Subcutaneous adipose tissue (tissue), 4 donors: ENCODE data around the gene DUOX1. TPM values are rescaled to one million over a fixed set of nuclear protein-coding genes. Genes with fewer than 3 reads are reported as not detected.

ENCODE experiments used
- total RNA-seq, 4 donors: library from RNA; depleted of rRNA; stranded (reverse); fragments of >200 nt; gene quantifications; one replicate each; pipeline ENCODE4 v1.1.0, GENCODE V29; 2016
- TF ChIP-seq, protein P1 (sequence below): fragments of 450-650 bp; IDR thresholded peaks from one replicate; pipeline ENCODE4 v1.5.1; 2016; ENCODE audit warnings: low read depth, mild to moderate bottlenecking, control low read depth, antibody characterized with exemption, moderate library complexity

Gene DUOX1
- total RNA-seq, 4 donors from 2014 or later: 0.44 to 0.85 (median 0.57) TPM; not detected in 1

DNA sequence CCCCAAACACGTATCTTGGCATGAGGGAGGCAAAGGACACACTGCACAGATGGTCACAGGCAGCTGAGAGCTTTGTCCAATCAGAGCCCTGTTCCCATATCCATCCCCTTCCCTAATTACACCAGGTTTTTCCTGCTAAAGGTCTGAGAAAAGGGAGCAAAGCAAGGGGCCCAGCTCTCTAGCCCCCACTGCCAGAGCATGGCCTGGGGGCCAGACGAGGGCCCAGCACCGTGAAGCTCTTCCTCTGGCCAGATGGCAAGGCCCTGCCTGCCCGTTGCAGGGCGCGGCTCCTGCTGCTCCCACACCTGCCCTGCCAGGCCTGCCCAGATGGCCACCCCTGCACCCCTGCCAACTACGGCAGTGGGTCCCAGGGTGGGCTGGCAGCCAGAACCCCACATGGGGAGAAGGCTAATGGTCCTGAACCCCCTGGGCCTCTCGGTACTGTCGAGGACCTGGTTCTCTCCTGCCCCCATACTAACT, 54.8 kb downstream of the DUOX1 start:
- TF ChIP-seq, protein P1, sequence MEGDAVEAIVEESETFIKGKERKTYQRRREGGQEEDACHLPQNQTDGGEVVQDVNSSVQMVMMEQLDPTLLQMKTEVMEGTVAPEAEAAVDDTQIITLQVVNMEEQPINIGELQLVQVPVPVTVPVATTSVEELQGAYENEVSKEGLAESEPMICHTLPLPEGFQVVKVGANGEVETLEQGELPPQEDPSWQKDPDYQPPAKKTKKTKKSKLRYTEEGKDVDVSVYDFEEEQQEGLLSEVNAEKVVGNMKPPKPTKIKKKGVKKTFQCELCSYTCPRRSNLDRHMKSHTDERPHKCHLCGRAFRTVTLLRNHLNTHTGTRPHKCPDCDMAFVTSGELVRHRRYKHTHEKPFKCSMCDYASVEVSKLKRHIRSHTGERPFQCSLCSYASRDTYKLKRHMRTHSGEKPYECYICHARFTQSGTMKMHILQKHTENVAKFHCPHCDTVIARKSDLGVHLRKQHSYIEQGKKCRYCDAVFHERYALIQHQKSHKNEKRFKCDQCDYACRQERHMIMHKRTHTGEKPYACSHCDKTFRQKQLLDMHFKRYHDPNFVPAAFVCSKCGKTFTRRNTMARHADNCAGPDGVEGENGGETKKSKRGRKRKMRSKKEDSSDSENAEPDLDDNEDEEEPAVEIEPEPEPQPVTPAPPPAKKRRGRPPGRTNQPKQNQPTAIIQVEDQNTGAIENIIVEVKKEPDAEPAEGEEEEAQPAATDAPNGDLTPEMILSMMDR: no peak

- TF ChIP-seq, protein P1: no peak
These were observed 55.4 kb downstream of the DUOX1 start for GRCh38 chr15:45185069-45185779.

DNA sequence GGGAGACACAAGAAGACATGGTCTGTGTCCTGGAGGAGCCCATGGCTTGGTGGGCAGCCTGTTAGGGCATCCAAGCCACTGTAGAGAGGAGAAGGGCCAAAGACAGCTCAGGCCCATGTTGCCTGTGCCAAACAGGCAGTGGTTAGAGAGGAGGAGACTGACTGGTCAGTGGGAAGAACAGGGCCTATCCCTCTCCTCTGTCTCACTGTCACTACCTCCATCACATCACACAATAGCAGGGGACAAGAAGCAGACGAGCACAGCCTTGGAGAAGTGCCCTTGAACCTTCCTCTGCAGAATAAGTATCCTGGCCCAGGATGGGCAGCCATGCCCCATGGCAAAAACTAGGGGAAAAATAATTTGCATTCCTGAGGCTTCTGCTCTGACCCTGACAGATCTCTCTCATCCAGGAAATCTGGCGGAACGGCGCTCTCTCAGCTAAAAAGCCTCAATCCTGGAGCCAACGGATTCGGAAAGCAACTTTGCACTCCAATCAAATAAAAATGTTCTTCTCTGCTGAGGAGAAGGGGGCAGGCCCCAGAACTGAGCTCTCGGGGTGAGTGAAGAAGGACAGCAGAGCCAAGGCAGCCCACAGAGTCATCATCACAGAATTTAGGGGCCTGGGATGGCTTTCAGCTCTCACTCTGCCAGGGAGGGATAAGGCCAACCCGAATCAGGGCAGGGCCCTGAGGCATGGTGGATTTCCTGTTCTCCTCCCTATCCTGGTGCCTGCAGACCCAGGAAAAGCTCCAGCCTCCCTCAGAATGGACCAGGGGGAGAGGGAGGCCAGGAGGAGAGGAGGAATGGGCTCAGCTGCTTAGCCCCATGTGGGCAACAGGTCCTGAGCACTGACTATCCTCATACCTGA, 56.3 kb downstream of the DUOX1 start:
- TF ChIP-seq, protein P1: no peak

- TF ChIP-seq, protein P1: no peak
These were observed 57.2 kb downstream of the DUOX1 start for GRCh38 chr15:45186771-45187577.

GRCh38 chr15:45187578-45187893, 57.7 kb downstream of the DUOX1 start:
- TF ChIP-seq, protein P1: no peak

DNA sequence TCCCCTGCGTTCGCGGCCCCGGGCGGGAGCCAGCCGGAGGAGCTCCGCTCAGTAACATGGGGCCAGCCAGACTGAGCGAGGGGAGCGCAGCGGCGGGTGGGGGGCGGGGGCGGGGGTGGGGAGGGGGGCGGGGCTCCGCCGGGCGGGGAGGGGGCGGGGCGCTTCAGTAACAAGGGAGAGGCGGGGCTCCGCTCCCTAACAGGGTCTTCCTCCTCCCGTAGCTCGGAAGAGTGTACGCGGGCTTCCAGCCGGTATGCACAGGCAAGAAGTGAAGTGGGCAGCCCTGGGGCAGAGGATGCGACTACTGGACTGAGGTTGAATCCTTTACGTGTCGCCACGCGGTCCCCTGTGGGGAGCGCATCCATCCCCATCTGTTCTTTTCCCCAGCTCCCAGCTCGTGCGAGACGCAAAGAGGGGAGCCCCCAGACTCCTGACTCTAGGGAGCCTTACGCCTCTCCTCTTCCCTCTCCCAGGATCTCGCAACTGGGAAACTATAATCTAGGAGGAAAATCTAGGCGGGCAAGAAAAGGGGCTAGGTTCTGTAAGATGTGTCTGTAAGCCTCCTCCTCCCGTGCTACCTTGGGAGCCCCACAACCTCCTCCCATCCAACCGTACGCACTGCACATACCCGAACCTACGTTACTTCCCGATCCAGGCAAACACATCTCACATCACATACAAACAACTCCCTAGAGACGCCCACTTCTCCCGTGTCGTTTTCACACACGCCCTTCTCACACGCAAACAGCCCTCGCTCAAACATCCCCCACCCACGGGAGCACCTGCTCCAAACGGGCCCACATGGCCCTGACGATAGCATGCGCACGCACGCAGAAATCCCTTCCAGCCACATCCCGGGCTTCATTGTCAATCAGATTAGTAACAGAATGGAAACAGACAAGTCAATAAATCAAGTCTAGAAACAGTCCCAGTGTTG, 58.4 kb downstream of the DUOX1 start, which contains the start of gene SHF:
Gene SHF, minus strand, starts transcription at position 73 of the 937 bp plus-strand sequence. Its CDS starts 15 bp downstream, at position 58.
- TF ChIP-seq, protein P1: no peak
